Activated CD4-positive, alpha-beta T cell treated with anti-CD3 and anti-CD28 coated beads, Interleukin-2, amount 50 U/mL, for 16 hours (primary cell): ENCODE measurements around the gene SHB.

Experiments used
- DNase-seq: peaks from one replicate; pipeline ENCODE4 v3.0.0-alpha.2; 2020

Gene SHB

DNA sequence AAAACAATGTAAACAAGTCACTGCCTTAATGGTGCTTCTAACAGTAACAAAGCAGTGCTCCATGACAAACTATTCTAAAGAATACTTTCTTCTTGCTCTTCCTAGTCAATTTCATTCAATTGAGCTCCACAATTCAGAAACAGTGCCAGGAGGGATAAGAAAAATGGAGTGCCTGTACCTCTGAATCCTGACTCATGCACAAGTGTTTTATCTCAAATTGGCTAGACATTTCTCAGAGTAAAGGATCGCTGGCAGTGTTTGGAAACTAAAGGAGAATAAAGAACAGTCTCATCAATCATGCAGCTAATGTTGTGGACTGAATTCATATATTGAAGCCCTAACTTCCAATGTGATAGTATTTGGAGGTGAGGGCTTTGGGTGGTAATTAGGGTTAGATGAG lies 192.7 kb downstream of the SHB start:
- DNase-seq: no peak

DNA sequence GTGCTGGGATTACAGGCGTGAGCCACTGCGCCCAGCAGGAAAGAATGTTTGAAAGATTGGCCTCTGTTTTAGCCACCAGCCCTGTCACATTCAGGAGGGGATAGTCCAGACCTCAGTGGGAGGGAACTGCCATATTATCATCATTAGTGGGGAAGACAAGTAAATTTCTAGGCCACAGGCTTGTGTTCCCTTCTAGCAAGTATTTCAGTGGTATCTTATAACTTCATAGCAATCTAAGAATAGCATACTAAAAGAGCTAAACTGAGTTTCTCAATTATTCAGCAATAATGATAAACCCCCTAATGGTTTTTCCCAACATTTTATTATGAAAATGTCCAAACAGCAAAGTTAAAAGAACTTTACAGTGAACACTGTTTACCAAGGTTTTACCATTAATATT lies 195.1 kb downstream of the SHB start:
- DNase-seq: no peak

DNA sequence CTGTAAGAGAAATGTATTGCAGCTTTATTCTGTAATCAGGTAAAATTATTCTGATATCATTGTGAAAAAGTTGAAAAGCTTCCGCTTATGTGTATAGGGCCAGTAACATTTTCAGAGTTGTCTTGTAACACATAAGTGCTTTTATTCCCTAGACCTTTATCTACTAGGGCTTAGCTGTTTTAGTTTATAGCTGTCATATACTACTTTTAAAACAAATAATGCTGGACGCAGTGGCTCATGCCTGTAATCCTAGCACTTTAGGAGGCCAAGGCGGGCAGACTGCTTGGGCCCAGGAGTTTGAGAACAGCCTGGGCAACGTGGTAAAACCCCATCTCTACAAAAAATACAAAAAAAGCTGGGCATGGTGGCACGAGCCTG lies 198.2 kb downstream of the SHB start:
- DNase-seq: no peak

DNA sequence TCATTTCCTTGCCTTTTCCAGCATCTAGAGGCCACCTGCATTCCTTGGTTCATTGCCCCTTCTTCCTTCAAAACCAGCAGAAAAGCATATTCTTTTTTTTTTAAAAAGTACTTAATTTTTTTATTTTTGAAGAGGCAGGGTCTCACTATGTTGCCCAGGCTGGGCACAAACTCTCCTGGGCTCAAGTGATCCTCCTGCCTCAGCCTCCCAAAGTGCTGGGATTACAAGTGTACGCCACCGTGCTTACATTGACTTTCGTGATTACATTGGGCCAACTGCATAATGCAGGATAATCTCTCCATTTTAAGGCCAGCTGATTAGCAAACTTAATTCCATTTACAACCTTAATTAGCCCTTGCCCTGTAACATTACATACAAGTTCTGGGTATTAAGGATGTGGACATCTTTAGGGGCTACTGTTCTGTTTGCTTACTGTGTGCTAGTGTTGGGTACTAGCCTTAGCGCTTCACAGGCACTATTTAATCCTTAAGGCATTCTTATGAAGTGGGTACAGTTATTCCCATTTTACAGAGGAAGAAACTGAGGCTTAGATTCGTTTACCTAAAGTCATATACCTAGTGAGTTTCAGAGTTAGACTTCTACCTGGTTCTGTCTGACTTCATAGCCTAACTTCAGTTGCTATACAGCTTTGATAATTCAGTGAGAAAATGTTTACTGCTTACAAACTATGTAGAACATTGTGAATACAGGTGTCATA lies 198.8 kb downstream of the SHB start:
- no peak for DNase-seq
